ENCODE measurements around the gene EFCAB5.
"Not testable (repeated sequence)": the region's sequence is repeated elsewhere in the genome, so short reads cannot be mapped to it uniquely, and the experiment has no call there.

The EFCAB5 gene

DNA sequence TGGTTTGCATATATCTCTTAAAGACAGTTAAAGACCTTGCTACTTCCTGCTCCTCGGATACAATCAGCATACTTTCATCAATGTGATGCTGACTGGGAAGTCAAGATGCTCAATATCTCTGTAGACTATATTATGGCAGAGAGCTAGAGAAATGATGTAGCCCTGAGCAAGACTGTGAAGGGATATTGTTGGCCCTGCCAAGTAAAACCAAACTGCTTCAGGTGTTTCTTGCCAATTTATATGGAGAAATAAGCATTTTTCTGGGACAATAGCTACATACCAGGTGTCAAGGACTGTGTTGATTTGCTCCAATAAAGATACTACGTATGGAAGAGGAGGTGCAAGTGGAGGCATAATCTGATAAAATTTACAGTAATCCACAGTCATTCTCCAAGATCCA is 4.7 kb upstream of the EFCAB5 start:
- H3K4me3 ChIP-seq (ENCODE audit: low read depth, low read length), result no peak overlapping the region
- DNase-seq (ENCODE audit: low read depth), result no peak
- TF ChIP-seq, protein P1, sequence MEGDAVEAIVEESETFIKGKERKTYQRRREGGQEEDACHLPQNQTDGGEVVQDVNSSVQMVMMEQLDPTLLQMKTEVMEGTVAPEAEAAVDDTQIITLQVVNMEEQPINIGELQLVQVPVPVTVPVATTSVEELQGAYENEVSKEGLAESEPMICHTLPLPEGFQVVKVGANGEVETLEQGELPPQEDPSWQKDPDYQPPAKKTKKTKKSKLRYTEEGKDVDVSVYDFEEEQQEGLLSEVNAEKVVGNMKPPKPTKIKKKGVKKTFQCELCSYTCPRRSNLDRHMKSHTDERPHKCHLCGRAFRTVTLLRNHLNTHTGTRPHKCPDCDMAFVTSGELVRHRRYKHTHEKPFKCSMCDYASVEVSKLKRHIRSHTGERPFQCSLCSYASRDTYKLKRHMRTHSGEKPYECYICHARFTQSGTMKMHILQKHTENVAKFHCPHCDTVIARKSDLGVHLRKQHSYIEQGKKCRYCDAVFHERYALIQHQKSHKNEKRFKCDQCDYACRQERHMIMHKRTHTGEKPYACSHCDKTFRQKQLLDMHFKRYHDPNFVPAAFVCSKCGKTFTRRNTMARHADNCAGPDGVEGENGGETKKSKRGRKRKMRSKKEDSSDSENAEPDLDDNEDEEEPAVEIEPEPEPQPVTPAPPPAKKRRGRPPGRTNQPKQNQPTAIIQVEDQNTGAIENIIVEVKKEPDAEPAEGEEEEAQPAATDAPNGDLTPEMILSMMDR (IDR thresholded peaks at IDR 0.05; ENCODE audit: control insufficient read depth, extremely low read depth, insufficient read depth), result no peak

DNA sequence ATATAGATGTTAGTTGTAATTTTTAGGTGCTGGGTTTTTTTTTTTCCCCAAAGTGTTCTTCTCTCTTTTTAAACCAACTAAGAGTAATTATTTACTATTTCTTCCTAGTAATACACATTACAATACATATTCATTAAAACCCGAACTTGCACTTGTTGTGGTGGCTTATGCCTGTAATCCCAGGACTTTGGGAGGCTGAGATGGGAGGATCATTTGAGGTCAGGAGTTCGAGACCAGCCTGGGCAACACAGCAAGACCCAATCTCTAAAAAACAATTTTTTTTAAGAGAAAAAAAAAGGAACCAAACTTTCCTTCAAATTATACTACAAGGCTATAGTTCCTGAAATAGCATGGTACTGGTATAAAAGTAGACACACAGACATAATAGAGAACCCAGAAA is 3.8 kb downstream of the EFCAB5 start:
- DNase-seq (ENCODE audit: low read depth), result no peak
- H3K4me3 ChIP-seq (ENCODE audit: low read depth, low read length), result no peak overlapping the region
- TF ChIP-seq, protein P1 (IDR thresholded peaks at IDR 0.05; ENCODE audit: control insufficient read depth, extremely low read depth, insufficient read depth), result no peak

DNA sequence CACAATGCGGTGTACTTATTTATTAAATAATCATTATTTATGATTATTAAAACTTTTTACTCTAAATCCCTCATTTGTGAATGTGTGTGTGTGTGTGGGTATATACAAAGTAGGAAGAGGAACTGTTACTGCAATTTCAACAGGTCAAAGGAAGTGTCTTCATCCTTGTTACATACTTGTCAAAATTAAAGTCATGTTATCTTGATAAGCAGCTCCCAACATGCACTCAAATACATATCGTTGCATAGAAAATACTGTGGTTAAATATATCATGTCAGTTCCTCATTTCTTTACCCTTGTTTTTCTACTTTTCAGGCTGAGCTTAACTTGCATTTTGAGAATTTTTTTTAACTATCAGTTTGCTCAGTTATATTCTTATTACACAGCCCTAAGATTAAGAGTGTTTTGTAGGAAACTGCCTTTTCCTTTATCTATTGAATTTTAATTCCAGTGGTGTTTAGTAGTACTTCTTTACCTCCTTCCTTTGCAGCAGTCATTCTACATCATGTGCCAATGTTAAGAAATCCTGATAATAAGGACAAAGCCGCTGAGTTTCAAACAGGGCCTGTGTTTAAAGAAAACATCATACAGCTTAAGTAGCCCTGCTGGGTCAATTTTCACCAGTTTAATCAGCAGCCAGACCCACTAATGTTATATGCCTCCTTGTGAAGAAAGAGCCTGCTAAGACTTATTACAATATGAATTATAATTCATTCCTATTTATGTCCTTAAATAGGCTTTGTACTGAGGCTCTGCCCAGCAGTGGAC is 7.2 kb downstream of the EFCAB5 start:
- no peak for DNase-seq (ENCODE audit: low read depth)
- H3K4me3 ChIP-seq (ENCODE audit: low read depth, low read length), result no peak overlapping the region
- TF ChIP-seq, protein P1 (IDR thresholded peaks at IDR 0.05; ENCODE audit: control insufficient read depth, extremely low read depth, insufficient read depth), result no peak

DNA sequence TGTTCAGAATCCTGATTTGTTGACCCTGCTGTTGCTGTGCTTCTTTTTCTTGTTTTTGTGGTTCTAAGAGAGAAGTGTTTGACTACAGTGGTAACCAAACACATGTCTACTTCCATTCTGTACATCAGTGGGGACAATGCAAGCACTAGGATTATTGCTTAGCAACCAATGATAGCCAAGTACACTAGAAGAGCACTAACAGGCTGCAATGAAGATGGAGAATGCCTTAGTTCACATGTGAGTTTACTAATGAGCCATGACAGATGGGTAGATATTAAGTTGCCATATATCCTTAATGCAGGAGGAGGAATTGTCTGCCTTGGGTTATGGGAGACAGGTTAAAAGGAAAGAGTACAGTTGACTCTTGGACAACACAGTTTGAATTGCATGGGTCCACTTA is 8.3 kb downstream of the EFCAB5 start:
- TF ChIP-seq, protein P1 (IDR thresholded peaks at IDR 0.05; ENCODE audit: control insufficient read depth, extremely low read depth, insufficient read depth), result no peak
- no peak for DNase-seq (ENCODE audit: low read depth)
- H3K4me3 ChIP-seq (ENCODE audit: low read depth, low read length), result no peak overlapping the region

DNA sequence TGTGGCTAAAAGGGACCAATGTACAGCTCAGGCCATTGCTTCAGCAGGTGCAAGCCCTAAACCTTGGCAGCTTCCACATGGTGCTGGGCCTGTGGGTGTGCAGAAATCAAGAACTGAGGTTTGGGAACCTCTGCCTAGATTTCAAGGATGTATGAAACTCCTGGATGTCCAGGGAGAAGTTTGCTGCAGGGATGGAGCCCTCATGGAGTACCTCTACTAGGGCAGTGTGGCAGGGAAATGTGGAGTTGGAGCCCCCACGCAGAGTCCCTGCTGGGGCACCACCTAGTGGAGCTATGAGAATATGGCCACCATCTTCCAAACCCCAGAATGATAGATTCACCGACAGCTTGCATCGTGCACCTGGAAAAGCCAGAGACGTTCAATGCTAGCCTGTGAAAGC is 13.0 kb downstream of the EFCAB5 start:
- DNase-seq (ENCODE audit: low read depth), result no peak
- TF ChIP-seq, protein P1 (IDR thresholded peaks at IDR 0.05; ENCODE audit: control insufficient read depth, extremely low read depth, insufficient read depth), result no peak
- no peak overlapping the region for H3K4me3 ChIP-seq (ENCODE audit: low read depth, low read length)

DNA sequence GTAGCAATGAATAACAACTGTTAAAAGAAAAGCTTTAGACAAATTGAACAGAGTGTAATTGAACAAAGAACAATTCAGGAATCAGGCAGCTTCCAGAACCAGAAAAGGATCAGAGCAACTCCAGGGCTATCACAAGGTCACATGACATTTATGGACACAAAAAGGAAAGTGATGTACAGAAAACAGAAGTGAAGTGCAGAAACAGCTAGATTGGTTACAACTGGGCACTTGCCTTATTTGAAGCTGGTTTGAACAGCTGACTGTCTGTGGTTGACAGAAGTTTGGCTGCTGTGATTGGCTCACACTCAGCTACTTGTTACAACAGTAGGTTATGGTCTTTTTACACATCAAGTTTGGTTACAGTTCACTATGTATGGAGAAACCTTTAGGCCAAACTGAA is 14.8 kb downstream of the EFCAB5 start:
- no peak overlapping the region for H3K4me3 ChIP-seq (ENCODE audit: low read depth, low read length)
- TF ChIP-seq, protein P1 (IDR thresholded peaks at IDR 0.05; ENCODE audit: control insufficient read depth, extremely low read depth, insufficient read depth), result no peak
- no peak for DNase-seq (ENCODE audit: low read depth)

DNA sequence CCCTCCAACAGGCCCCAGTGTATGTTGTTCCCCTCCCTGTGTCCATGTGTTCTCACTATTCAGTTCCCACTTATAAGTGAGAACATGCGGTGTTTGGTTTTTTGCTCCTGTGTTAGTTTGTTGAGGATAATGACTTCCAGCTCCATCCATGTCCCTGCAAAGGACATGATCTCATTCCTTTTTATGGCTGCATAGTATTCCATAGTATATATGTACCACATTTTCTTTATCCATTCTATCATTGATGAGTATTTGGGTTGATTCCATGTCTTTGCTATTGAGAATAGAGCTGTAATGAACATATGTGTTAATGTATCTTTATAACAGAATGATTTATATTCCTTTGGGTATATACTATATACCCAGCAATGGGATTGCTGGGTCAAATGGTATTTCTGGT is 16.1 kb downstream of the EFCAB5 start:
- not testable (repeated sequence) for H3K4me3 ChIP-seq (ENCODE audit: low read depth, low read length)

More for the DNA sequence above, 16.1 kb downstream of the EFCAB5 start:
- DNase-seq (ENCODE audit: low read depth), result not testable (repeated sequence)

All from LNCaP clone FGC (cell line).